ENCODE data around the gene LLCFC1. TPM values are rescaled to one million over a fixed set of nuclear protein-coding genes. Genes with fewer than 3 reads are reported as not detected.

Gene LLCFC1
- total RNA-seq, 2 donors from 2014 or later = 6.4 TPM; not detected in 1

GRCh38 chr7:142901426-142902259 lies 37.6 kb upstream of the LLCFC1 start:
- WGBS = 54% methylated on average over 15 of the region's 15 CpGs
- TF ChIP-seq CTCF (IDR thresholded peaks at IDR 0.05) (no peak), POLR2AphosphoS5 (IDR thresholded peaks at IDR 0.05) (peak; percentile 62)
- H3K9me3 ChIP-seq = no peaks in the 10 kb centered on the region
- no peaks in the 10 kb centered on the region for H3K4me1 ChIP-seq (replicated peaks)
- no peaks in the 10 kb centered on the region for H3K36me3 ChIP-seq
- H3K27me3 ChIP-seq (replicated peaks; ENCODE audit: insufficient read depth) = no peaks in the 10 kb centered on the region
- DNase-seq (ENCODE audit: low spot score) = peak; percentile 66
- intact Hi-C loops (cut with DNase I) = no loop called here
- H3K27ac ChIP-seq = peak overlapping the region in 1 of 2 donors; percentile 11
- H3K4me3 ChIP-seq = no peak overlapping the region

- intact Hi-C loops (cut with DNase I) = no loop called here
- DNase-seq (ENCODE audit: low spot score) = no peak
- Histone ChIP-seq H3K4me3 (no peak overlapping the region), H3K36me3 (no peaks in the 10 kb centered on the region), H3K27ac (no peak overlapping the region), H3K4me1 (replicated peaks) (no peaks in the 10 kb centered on the region), H3K9me3 (no peaks in the 10 kb centered on the region), H3K27me3 (replicated peaks; ENCODE audit: insufficient read depth) (no peaks in the 10 kb centered on the region)
- TF ChIP-seq CTCF (IDR thresholded peaks at IDR 0.05) (no peak), POLR2AphosphoS5 (IDR thresholded peaks at IDR 0.05) (no peak), POLR2A (IDR thresholded peaks at IDR 0.05) (no peak)
Measured at GRCh38 chr7:142904128-142904527, 35.2 kb upstream of the LLCFC1 start.

- intact Hi-C loops (cut with DNase I) = no loop called here
- Histone ChIP-seq H3K27ac (no peak overlapping the region), H3K9me3 (no peaks in the 10 kb centered on the region), H3K36me3 (no peaks in the 10 kb centered on the region), H3K4me1 (replicated peaks) (no peaks in the 10 kb centered on the region), H3K4me3 (no peak overlapping the region), H3K27me3 (replicated peaks; ENCODE audit: insufficient read depth) (no peaks in the 10 kb centered on the region)
- no peak for DNase-seq (ENCODE audit: low spot score)
- TF ChIP-seq CTCF (IDR thresholded peaks at IDR 0.05) = no peak
- no peak for TF ChIP-seq POLR2A (IDR thresholded peaks at IDR 0.05)
- no peak for TF ChIP-seq POLR2AphosphoS5 (IDR thresholded peaks at IDR 0.05)
- WGBS = 73% methylated on average over 2 of the region's 2 CpGs
Measured at GRCh38 chr7:142905759-142906158, 33.5 kb upstream of the LLCFC1 start.

- 92% methylated on average over 2 of the region's 2 CpGs for WGBS
- intact Hi-C loops (cut with DNase I) = no loop called here
- Histone ChIP-seq H3K27ac (no peak overlapping the region), H3K9me3 (no peaks in the 10 kb centered on the region), H3K27me3 (replicated peaks; ENCODE audit: insufficient read depth) (no peaks in the 10 kb centered on the region), H3K4me3 (no peak overlapping the region), H3K36me3 (no peaks in the 10 kb centered on the region), H3K4me1 (replicated peaks) (no peaks in the 10 kb centered on the region)
- TF ChIP-seq POLR2A (IDR thresholded peaks at IDR 0.05) = no peak
- TF ChIP-seq CTCF (IDR thresholded peaks at IDR 0.05) = no peak
- TF ChIP-seq POLR2AphosphoS5 (IDR thresholded peaks at IDR 0.05) = no peak
- no peak for DNase-seq (ENCODE audit: low spot score)
Measured at GRCh38 chr7:142906643-142907042, 32.6 kb upstream of the LLCFC1 start.

GRCh38 chr7:142908290-142908689 lies 31.0 kb upstream of the LLCFC1 start:
- no peaks in the 10 kb centered on the region for H3K4me1 ChIP-seq (replicated peaks)
- no peak for TF ChIP-seq POLR2AphosphoS5 (IDR thresholded peaks at IDR 0.05)
- TF ChIP-seq POLR2A (IDR thresholded peaks at IDR 0.05) = no peak
- TF ChIP-seq CTCF (IDR thresholded peaks at IDR 0.05) = no peak
- intact Hi-C loops (cut with DNase I) = no loop called here
- H3K9me3 ChIP-seq = no peaks in the 10 kb centered on the region
- no peak overlapping the region for H3K4me3 ChIP-seq
- DNase-seq (ENCODE audit: low spot score) = no peak
- 85% methylated on average over 11 of the region's 11 CpGs for WGBS
- H3K27me3 ChIP-seq (replicated peaks; ENCODE audit: insufficient read depth) = no peaks in the 10 kb centered on the region
- no peaks in the 10 kb centered on the region for H3K36me3 ChIP-seq
- H3K27ac ChIP-seq = no peak overlapping the region
